Karpas-422 (cell line): ENCODE measurements around the gene AKAP9. TPM values are rescaled to one million over a fixed set of nuclear protein-coding genes. Genes with fewer than 3 reads are reported as not detected.

Source experiments
- DNase-seq: peaks from one replicate; pipeline ENCODE4 v3.0.0-alpha.2; 2015
- H2AFZ ChIP-seq: fragments of 200-600 bp; sonication (generic); 2 replicates; pipeline ENCODE4 v1.6.1; 2014; ENCODE audit warnings: antibody characterized with exemption, low read length, mixed read lengths
- H3K27ac ChIP-seq: fragments of 200-600 bp; sonication (generic); 2 replicates; pipeline ENCODE4 v1.5.1; 2014; ENCODE audit warnings: mild to moderate bottlenecking, low read length, moderate library complexity
- H3K27me3 ChIP-seq: fragments of 200-600 bp; sonication (generic); 2 replicates; pipeline ENCODE4 v1.6.1; 2014; ENCODE audit warnings: low read length, mixed read lengths
- H3K36me3 ChIP-seq: fragments of 200-600 bp; sonication (generic); 2 replicates; pipeline ENCODE4 v1.6.1; 2014; ENCODE audit warnings: low read length, mixed read lengths; ENCODE audit not compliant: insufficient read depth
- H3K4me1 ChIP-seq: fragments of 200-600 bp; sonication (generic); 2 replicates; pipeline ENCODE4 v1.6.1; 2014; ENCODE audit warnings: mild to moderate bottlenecking, low read length, mixed read lengths
- H3K4me2 ChIP-seq: fragments of 200-600 bp; sonication (generic); 2 replicates; pipeline ENCODE4 v1.6.1; 2014; ENCODE audit warnings: low read length, low read depth, mild to moderate bottlenecking; ENCODE audit not compliant: poor library complexity, severe bottlenecking
- H3K4me3 ChIP-seq: fragments of 200-600 bp; sonication (generic); 2 replicates; pipeline ENCODE4 v1.5.1; 2014; ENCODE audit warnings: mild to moderate bottlenecking, antibody characterized with exemption, low read length, mixed read lengths
- H3K79me2 ChIP-seq: fragments of 200-600 bp; sonication (generic); 2 replicates; pipeline ENCODE4 v1.6.1; 2014; ENCODE audit warnings: mild to moderate bottlenecking, low read length, mixed read lengths
- H3K9ac ChIP-seq: fragments of 200-600 bp; sonication (generic); 2 replicates; pipeline ENCODE4 v1.6.0; 2014; ENCODE audit warnings: low read length
- H3K9me2 ChIP-seq: fragments of 200-600 bp; sonication (generic), shearing (Covaris generic); replicated peaks from 2 replicates; pipeline ENCODE4 v1.6.0; 2014; ENCODE audit warnings: mild to moderate bottlenecking, low read length, moderate library complexity; ENCODE audit not compliant: insufficient read depth
- H3K9me3 ChIP-seq: fragments of 300-700, 200-600 bp; sonication (generic); 2 replicates; pipeline ENCODE4 v1.6.1; 2014; ENCODE audit warnings: low read length, mixed read lengths
- H4K20me1 ChIP-seq: fragments of 200-600 bp; sonication (generic); 2 replicates; pipeline ENCODE4 v1.6.1; 2014; ENCODE audit warnings: mild to moderate bottlenecking, antibody characterized with exemption, low read length, low read depth; ENCODE audit not compliant: insufficient read depth
- total RNA-seq: library from RNA; depleted of rRNA; stranded (reverse); fragments of >200 nt; shearing (Covaris generic); gene quantifications from 2 replicates; pipeline ENCODE4 v1.2.3, GENCODE V29; 2014; ENCODE audit warnings: low replicate concordance

The AKAP9 gene
- total RNA-seq, 1 experiment from 2014 or later: 92.9 TPM

- Histone ChIP-seq H3K9me3 (no peaks in the 10 kb centered on the region), H3K27ac (no peak overlapping the region), H4K20me1 (no peaks in the 10 kb centered on the region), H2AFZ (no peak overlapping the region), H3K9me2 (no peaks in the 10 kb centered on the region), H3K4me2 (no peak overlapping the region), H3K36me3 (no peaks in the 10 kb centered on the region), H3K4me1 (no peaks in the 10 kb centered on the region), H3K79me2 (no peaks in the 10 kb centered on the region), H3K4me3 (no peak overlapping the region), H3K27me3 (no peaks in the 10 kb centered on the region), H3K9ac (no peak overlapping the region)
- DNase-seq: no peak
Measured at GRCh38 chr7:91910171-91910570, 30.5 kb upstream of the AKAP9 start.

- no peaks in the 10 kb centered on the region for H3K27me3 ChIP-seq
- H3K36me3 ChIP-seq: no peaks in the 10 kb centered on the region
- no peaks in the 10 kb centered on the region for H3K79me2 ChIP-seq
- H3K9ac ChIP-seq: no peak overlapping the region
- no peak overlapping the region for H3K27ac ChIP-seq
- H2AFZ ChIP-seq: no peak overlapping the region
- H3K9me2 ChIP-seq: no peaks in the 10 kb centered on the region
- H4K20me1 ChIP-seq: no peaks in the 10 kb centered on the region
- H3K4me3 ChIP-seq: no peak overlapping the region
- no peaks in the 10 kb centered on the region for H3K9me3 ChIP-seq
- H3K4me1 ChIP-seq: no peaks in the 10 kb centered on the region
- DNase-seq: no peak
- no peak overlapping the region for H3K4me2 ChIP-seq
Measured at GRCh38 chr7:91911121-91911520, 29.5 kb upstream of the AKAP9 start.

- Histone ChIP-seq H3K27me3 (no peaks in the 10 kb centered on the region), H3K9ac (no peak overlapping the region), H3K79me2 (no peaks in the 10 kb centered on the region), H3K4me1 (no peaks in the 10 kb centered on the region), H3K9me3 (no peaks in the 10 kb centered on the region), H3K4me2 (no peak overlapping the region), H3K9me2 (no peaks in the 10 kb centered on the region), H3K27ac (no peak overlapping the region), H3K4me3 (no peak overlapping the region), H4K20me1 (no peaks in the 10 kb centered on the region), H2AFZ (no peak overlapping the region), H3K36me3 (no peaks in the 10 kb centered on the region)
- DNase-seq: no peak
Measured at GRCh38 chr7:91912494-91912893, 28.2 kb upstream of the AKAP9 start.

DNA sequence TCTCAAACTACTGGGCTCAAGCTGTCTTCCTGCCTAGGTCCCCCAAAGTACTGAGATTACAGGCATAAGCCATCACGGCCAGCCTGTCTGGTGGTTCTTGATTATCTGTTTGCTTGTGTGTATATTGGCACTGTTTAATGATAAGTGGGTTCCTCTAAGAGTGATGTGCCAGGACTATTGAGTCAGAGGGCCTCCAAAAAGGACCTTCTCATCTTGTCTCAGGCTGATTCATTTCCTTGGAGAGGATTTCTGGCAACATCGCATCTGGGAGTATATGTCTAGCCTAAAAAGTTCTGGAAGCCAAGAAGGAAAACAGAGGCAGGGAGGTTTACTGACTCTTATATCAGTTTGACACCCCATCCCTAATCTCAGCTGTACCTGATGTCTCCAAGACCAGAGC is 27.1 kb upstream of the AKAP9 start:
- H2AFZ ChIP-seq: no peak overlapping the region

DNA sequence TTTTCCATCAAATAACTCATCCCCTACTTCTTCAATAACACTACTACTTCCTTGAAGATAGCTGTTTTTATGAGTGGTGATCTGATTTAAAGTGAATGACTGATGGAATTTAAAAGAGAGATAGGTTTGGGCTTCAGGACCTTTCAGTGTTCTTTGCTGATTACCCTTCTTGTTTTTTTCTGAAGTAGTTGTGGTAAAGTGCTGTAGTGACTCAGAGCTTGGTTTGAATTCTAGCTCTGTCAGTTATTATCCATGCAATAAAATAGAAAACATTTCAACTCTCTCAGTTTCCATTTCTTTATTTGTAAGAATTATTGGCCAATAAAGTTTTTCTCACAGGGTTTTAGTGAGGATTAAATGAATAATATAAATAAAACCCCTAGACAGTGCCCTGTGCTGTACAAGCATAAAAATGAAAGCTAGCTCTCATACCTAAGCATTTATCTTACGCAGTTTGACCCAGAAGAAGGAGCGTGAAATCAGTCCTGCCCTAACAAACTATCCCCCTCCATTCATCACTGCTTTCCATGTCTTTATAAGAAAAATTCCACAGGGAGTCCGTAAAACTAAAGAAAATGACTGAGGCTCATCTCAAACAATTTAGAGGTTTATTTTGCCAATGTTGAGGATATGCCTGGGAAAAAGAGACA is 25.1 kb upstream of the AKAP9 start:
- H3K9me2 ChIP-seq: no peaks in the 10 kb centered on the region
- no peak overlapping the region for H3K4me2 ChIP-seq
- H3K27ac ChIP-seq: no peak overlapping the region
- no peak overlapping the region for H3K4me3 ChIP-seq
- H3K9me3 ChIP-seq: no peaks in the 10 kb centered on the region
- H3K36me3 ChIP-seq: no peaks in the 10 kb centered on the region
- H2AFZ ChIP-seq: no peak overlapping the region
- DNase-seq: no peak
- H3K4me1 ChIP-seq: no peaks in the 10 kb centered on the region
- no peaks in the 10 kb centered on the region for H4K20me1 ChIP-seq
- no peaks in the 10 kb centered on the region for H3K27me3 ChIP-seq
- H3K79me2 ChIP-seq: no peaks in the 10 kb centered on the region
- no peak overlapping the region for H3K9ac ChIP-seq

More for the DNA sequence above, 27.1 kb upstream of the AKAP9 start:
- Histone ChIP-seq H3K9me3 (no peaks in the 10 kb centered on the region), H3K9ac (no peak overlapping the region), H3K36me3 (no peaks in the 10 kb centered on the region), H3K4me1 (no peaks in the 10 kb centered on the region), H4K20me1 (no peaks in the 10 kb centered on the region), H3K4me2 (no peak overlapping the region), H3K4me3 (no peak overlapping the region), H3K79me2 (no peaks in the 10 kb centered on the region), H3K27me3 (no peaks in the 10 kb centered on the region), H3K27ac (no peak overlapping the region), H3K9me2 (no peaks in the 10 kb centered on the region)
- no peak for DNase-seq

DNA sequence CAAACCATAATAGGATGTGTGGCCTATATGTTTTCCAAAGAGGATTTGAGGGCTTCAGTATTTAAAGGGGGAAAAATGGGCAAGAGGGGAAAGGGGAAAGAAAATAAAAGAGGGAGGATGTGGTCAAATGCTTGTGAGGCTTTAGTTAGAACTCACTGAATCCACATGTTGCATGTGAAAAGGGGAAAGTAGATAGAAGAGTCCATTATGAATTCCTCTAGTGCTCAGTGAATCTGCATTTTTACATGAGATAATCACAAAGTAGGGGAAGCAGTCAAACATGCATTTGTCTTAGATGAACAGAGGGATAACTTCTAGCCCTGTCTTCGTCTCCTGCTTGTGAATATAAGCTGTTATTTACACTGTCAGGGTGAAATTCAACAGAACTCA is 24.6 kb upstream of the AKAP9 start:
- H3K4me3 ChIP-seq: no peak overlapping the region
- no peak for DNase-seq
- H4K20me1 ChIP-seq: no peaks in the 10 kb centered on the region
- no peaks in the 10 kb centered on the region for H3K9me2 ChIP-seq
- no peak overlapping the region for H3K9ac ChIP-seq
- H3K4me2 ChIP-seq: no peak overlapping the region
- no peaks in the 10 kb centered on the region for H3K79me2 ChIP-seq
- no peaks in the 10 kb centered on the region for H3K9me3 ChIP-seq
- no peak overlapping the region for H2AFZ ChIP-seq
- H3K27me3 ChIP-seq: no peaks in the 10 kb centered on the region
- H3K36me3 ChIP-seq: no peaks in the 10 kb centered on the region
- H3K4me1 ChIP-seq: no peaks in the 10 kb centered on the region
- H3K27ac ChIP-seq: no peak overlapping the region

GRCh38 chr7:91918356-91918755 is 22.3 kb upstream of the AKAP9 start:
- no peaks in the 10 kb centered on the region for H3K36me3 ChIP-seq
- no peaks in the 10 kb centered on the region for H3K79me2 ChIP-seq
- H3K9me3 ChIP-seq: no peaks in the 10 kb centered on the region
- H3K4me2 ChIP-seq: no peak overlapping the region
- H3K27ac ChIP-seq: no peak overlapping the region
- no peaks in the 10 kb centered on the region for H4K20me1 ChIP-seq
- no peak overlapping the region for H3K4me3 ChIP-seq
- DNase-seq: no peak
- no peaks in the 10 kb centered on the region for H3K9me2 ChIP-seq
- no peak overlapping the region for H3K9ac ChIP-seq
- H2AFZ ChIP-seq: no peak overlapping the region
- no peaks in the 10 kb centered on the region for H3K27me3 ChIP-seq
- H3K4me1 ChIP-seq: no peaks in the 10 kb centered on the region

GRCh38 chr7:91922857-91923256 is 17.8 kb upstream of the AKAP9 start:
- H4K20me1 ChIP-seq: no peaks in the 10 kb centered on the region
- no peaks in the 10 kb centered on the region for H3K79me2 ChIP-seq
- no peak for DNase-seq
- no peaks in the 10 kb centered on the region for H3K4me1 ChIP-seq
- no peak overlapping the region for H3K4me2 ChIP-seq
- H3K9ac ChIP-seq: no peak overlapping the region
- no peak overlapping the region for H3K4me3 ChIP-seq
- no peak overlapping the region for H2AFZ ChIP-seq
- no peak overlapping the region for H3K27ac ChIP-seq
- H3K9me3 ChIP-seq: no peaks in the 10 kb centered on the region
- H3K27me3 ChIP-seq: no peaks in the 10 kb centered on the region
- H3K9me2 ChIP-seq: no peaks in the 10 kb centered on the region
- no peaks in the 10 kb centered on the region for H3K36me3 ChIP-seq
